ENCODE measurements around the gene VCP. TPM values are rescaled to one million over a fixed set of nuclear protein-coding genes. Genes with fewer than 3 reads are reported as not detected.

The VCP gene
- total RNA-seq, 1 donor from 2014 or later, result 390 TPM

DNA sequence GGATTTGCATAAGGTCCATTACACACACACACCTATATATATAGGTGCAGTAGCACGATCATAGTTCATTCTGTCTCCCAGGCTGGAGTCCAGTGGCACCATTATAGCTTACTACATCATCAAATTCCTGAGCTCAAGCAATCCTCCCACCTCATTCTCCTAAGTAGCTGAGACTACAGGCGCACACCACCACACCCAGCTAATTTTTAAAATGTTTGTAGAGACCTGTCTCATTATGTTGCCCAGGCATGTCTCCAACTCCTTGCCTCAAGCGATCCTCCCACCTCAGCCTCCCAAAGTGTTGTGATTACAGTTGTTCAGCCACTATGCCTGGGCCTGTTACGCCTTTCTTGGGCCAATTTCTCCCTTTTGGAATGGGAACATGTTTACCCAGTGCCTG is 43.2 kb downstream of the VCP start:
- Mint-ChIP-seq H3K36me3 (ENCODE audit: low read depth, unreplicated experiment) (peaks cover 42% of the 10 kb centered on the region), H3K9me3 (ENCODE audit: unreplicated experiment) (peaks cover 2% of the 10 kb centered on the region), H3K4me1 (ENCODE audit: low read depth, unreplicated experiment) (peaks cover 22% of the 10 kb centered on the region), H3K27ac (ENCODE audit: unreplicated experiment) (no peak overlapping the region), H3K4me3 (ENCODE audit: unreplicated experiment) (no peak overlapping the region), H3K27me3 (ENCODE audit: low read depth, unreplicated experiment) (no peaks in the 10 kb centered on the region)
- FAIRE-seq, result no peak
- H2AFZ ChIP-seq (ENCODE audit: low read depth, low read length), result no peak overlapping the region
- H3K27me3 ChIP-seq (ENCODE audit: insufficient read depth, low read length), result no peaks in the 10 kb centered on the region
- no peaks in the 10 kb centered on the region for H4K20me1 ChIP-seq (ENCODE audit: insufficient read depth, low read length)
- DNase-seq (ENCODE audit: low read depth), result no peak
- no peak for TF ChIP-seq EZH2 (IDR thresholded peaks at IDR 0.05; ENCODE audit: insufficient read depth, low read length)
- no peak for TF ChIP-seq CTCF (IDR thresholded peaks at IDR 0.05; ENCODE audit: insufficient read depth, low read depth, low read length)
- H3K36me3 ChIP-seq (ENCODE audit: insufficient read depth, low read length), result peaks cover 2% of the 10 kb centered on the region
- no peak overlapping the region for H3K4me3 ChIP-seq (ENCODE audit: insufficient read depth, low read depth, low read length)
- no peak overlapping the region for H3K4me2 ChIP-seq (ENCODE audit: low read length)
- no peak overlapping the region for H3K27ac ChIP-seq (ENCODE audit: low read depth, low read length)
- H3K79me2 ChIP-seq (ENCODE audit: insufficient read depth, low read length), result no peaks in the 10 kb centered on the region
- no peak overlapping the region for H3K9ac ChIP-seq (ENCODE audit: low read length)
- H3K4me1 ChIP-seq (ENCODE audit: insufficient read depth, low read length), result peaks cover 17% of the 10 kb centered on the region
- H3K9me3 ChIP-seq (ENCODE audit: insufficient read depth, low read depth, low read length), result no peaks in the 10 kb centered on the region

- no peak for DNase-seq (ENCODE audit: low read depth)
- peaks cover 22% of the 10 kb centered on the region for H3K4me1 Mint-ChIP-seq (ENCODE audit: low read depth, unreplicated experiment)
- no peak overlapping the region for H3K4me3 ChIP-seq (ENCODE audit: insufficient read depth, low read depth, low read length)
Measured at GRCh38 chr9:35028341-35028740, 44.1 kb downstream of the VCP start.

More at GRCh38 chr9:35028341-35028740, 44.1 kb downstream of the VCP start:
- H3K9me3 Mint-ChIP-seq (ENCODE audit: unreplicated experiment), result peaks cover 2% of the 10 kb centered on the region
- H3K4me2 ChIP-seq (ENCODE audit: low read length), result no peak overlapping the region
- peaks cover 17% of the 10 kb centered on the region for H3K4me1 ChIP-seq (ENCODE audit: insufficient read depth, low read length)
- no peak for FAIRE-seq
- H3K36me3 ChIP-seq (ENCODE audit: insufficient read depth, low read length), result peaks cover 2% of the 10 kb centered on the region
- H3K27ac Mint-ChIP-seq (ENCODE audit: unreplicated experiment), result no peak overlapping the region
- H3K9me3 ChIP-seq (ENCODE audit: insufficient read depth, low read depth, low read length), result no peaks in the 10 kb centered on the region
- no peaks in the 10 kb centered on the region for H3K27me3 Mint-ChIP-seq (ENCODE audit: low read depth, unreplicated experiment)
- no peaks in the 10 kb centered on the region for H3K27me3 ChIP-seq (ENCODE audit: insufficient read depth, low read length)
- H3K27ac ChIP-seq (ENCODE audit: low read depth, low read length), result no peak overlapping the region
- no peak overlapping the region for H3K9ac ChIP-seq (ENCODE audit: low read length)
- no peaks in the 10 kb centered on the region for H3K79me2 ChIP-seq (ENCODE audit: insufficient read depth, low read length)
- H4K20me1 ChIP-seq (ENCODE audit: insufficient read depth, low read length), result no peaks in the 10 kb centered on the region
- H3K4me3 Mint-ChIP-seq (ENCODE audit: unreplicated experiment), result no peak overlapping the region
- H2AFZ ChIP-seq (ENCODE audit: low read depth, low read length), result no peak overlapping the region
- H3K36me3 Mint-ChIP-seq (ENCODE audit: low read depth, unreplicated experiment), result peaks cover 51% of the 10 kb centered on the region
- TF ChIP-seq CTCF (IDR thresholded peaks at IDR 0.05; ENCODE audit: insufficient read depth, low read depth, low read length) (no peak), EZH2 (IDR thresholded peaks at IDR 0.05; ENCODE audit: insufficient read depth, low read length) (no peak)
